H9 (cell line): Measurements from ENCODE around the gene ZNF837. TPM values are rescaled to one million over a fixed set of nuclear protein-coding genes. Genes with fewer than 3 reads are reported as not detected.

ENCODE experiments used
- DNase-seq: peaks from one replicate; pipeline ENCODE4 v3.0.0-alpha.2; 2017
- H2AFZ ChIP-seq: one replicate; pipeline ENCODE4 v1.6.1; 2013; ENCODE audit warnings: mild to moderate bottlenecking, low read length, control low read depth, moderate library complexity
- H2AK5ac ChIP-seq: 2 replicates; pipeline ENCODE4 v1.6.1; 2013; ENCODE audit warnings: low read length, control low read depth, mixed read lengths; ENCODE audit not compliant: insufficient read length
- H2BK120ac ChIP-seq: one replicate; pipeline ENCODE4 v1.6.1; 2013; ENCODE audit warnings: low read depth, mild to moderate bottlenecking, low read length, control low read depth, inconsistent platforms; ENCODE audit not compliant: poor library complexity, severe bottlenecking
- H2BK12ac ChIP-seq: 2 replicates; pipeline ENCODE4 v1.6.1; 2013; ENCODE audit warnings: low read length, control low read depth, mixed read lengths, low read depth; ENCODE audit not compliant: insufficient read length
- H2BK15ac ChIP-seq: 2 replicates; pipeline ENCODE4 v1.6.1; 2013; ENCODE audit warnings: low read depth, low read length, control low read depth
- H2BK20ac ChIP-seq: one replicate; pipeline ENCODE4 v1.6.1; 2013; ENCODE audit warnings: low read depth, mild to moderate bottlenecking, low read length, control low read depth, inconsistent platforms; ENCODE audit not compliant: poor library complexity, severe bottlenecking
- H2BK5ac ChIP-seq: 2 replicates; pipeline ENCODE4 v1.6.1; 2013; ENCODE audit warnings: low read length, control low read depth, mixed read lengths; ENCODE audit not compliant: insufficient read length
- H3K14ac ChIP-seq: 2 replicates; pipeline ENCODE4 v1.6.1; 2013; ENCODE audit warnings: low read length, control low read depth; ENCODE audit not compliant: insufficient read depth
- H3K18ac ChIP-seq: 2 replicates; pipeline ENCODE4 v1.6.1; 2013; ENCODE audit warnings: low read depth, mild to moderate bottlenecking, mixed read lengths, low read length, control low read depth; ENCODE audit not compliant: insufficient read length
- H3K23ac ChIP-seq: 2 replicates; pipeline ENCODE4 v1.6.1; 2013; ENCODE audit warnings: low read length, control low read depth, mixed read lengths, low read depth; ENCODE audit not compliant: insufficient read length
- H3K23me2 ChIP-seq: 2 replicates; pipeline ENCODE4 v1.6.1; 2013; ENCODE audit warnings: low read depth, mild to moderate bottlenecking, mixed read lengths, low read length, control low read depth; ENCODE audit not compliant: insufficient read length, poor library complexity, severe bottlenecking
- H3K27ac ChIP-seq: 2 replicates; pipeline ENCODE4 v1.5.1; 2013; ENCODE audit warnings: low read length, control low read depth, mixed read lengths, low read depth; ENCODE audit not compliant: insufficient read length
- H3K27me3 ChIP-seq: 2 replicates; pipeline ENCODE4 v1.6.1; 2013; ENCODE audit warnings: low read length, control low read depth, inconsistent platforms; ENCODE audit not compliant: insufficient read depth
- H3K4ac ChIP-seq: 2 replicates; pipeline ENCODE4 v1.6.1; 2013; ENCODE audit warnings: low read depth, mild to moderate bottlenecking, control low read depth, inconsistent platforms, low read length, moderate library complexity
- H3K4me1 ChIP-seq: 2 replicates; pipeline ENCODE4 v1.6.1; 2013; ENCODE audit warnings: low read length, control low read depth, inconsistent platforms; ENCODE audit not compliant: insufficient read depth
- H3K4me2 ChIP-seq: 2 replicates; pipeline ENCODE4 v1.6.1; 2013; ENCODE audit warnings: low read length, control low read depth, mixed read lengths; ENCODE audit not compliant: insufficient read length, insufficient read depth
- H3K56ac ChIP-seq: 2 replicates; pipeline ENCODE4 v1.6.1; 2013; ENCODE audit warnings: low read depth, mild to moderate bottlenecking, mixed read lengths, low read length, control low read depth; ENCODE audit not compliant: insufficient read length
- H3K79me1 ChIP-seq: 2 replicates; pipeline ENCODE4 v1.6.1; 2013; ENCODE audit warnings: low read depth, mild to moderate bottlenecking, moderate library complexity, low read length, control low read depth, inconsistent platforms; ENCODE audit not compliant: insufficient read depth, poor library complexity, severe bottlenecking
- H3K79me2 ChIP-seq: 2 replicates; pipeline ENCODE4 v1.6.1; 2013; ENCODE audit warnings: low read length, control low read depth, inconsistent platforms; ENCODE audit not compliant: insufficient read depth
- H3K9ac ChIP-seq: 2 replicates; pipeline ENCODE4 v1.6.1; 2013; ENCODE audit warnings: low read length, control low read depth, mixed read lengths; ENCODE audit not compliant: insufficient read length; ENCODE audit errors: extremely low read depth
- H3K9me3 ChIP-seq: one replicate; pipeline ENCODE4 v1.6.1; 2013; ENCODE audit warnings: low read depth, low read length, inconsistent platforms; ENCODE audit not compliant: control insufficient read depth
- H3T11ph ChIP-seq: one replicate; pipeline ENCODE4 v1.6.1; 2013; ENCODE audit warnings: mild to moderate bottlenecking, low read length, control low read depth, inconsistent platforms
- H4K20me1 ChIP-seq: one replicate; pipeline ENCODE4 v1.6.1; 2013; ENCODE audit not compliant: control insufficient read depth, insufficient read length, insufficient read depth
- H4K5ac ChIP-seq: 2 replicates; pipeline ENCODE4 v1.6.1; 2013; ENCODE audit warnings: low read depth, mild to moderate bottlenecking, mixed read lengths, low read length, control low read depth; ENCODE audit not compliant: insufficient read length
- H4K8ac ChIP-seq: replicated peaks from 2 replicates; pipeline ENCODE4 v1.6.1; 2013; ENCODE audit warnings: low read length, control low read depth, mixed read lengths, low read depth; ENCODE audit not compliant: insufficient read length
- H4K91ac ChIP-seq: 2 replicates; pipeline ENCODE4 v1.6.1; 2013; ENCODE audit warnings: low read depth, mild to moderate bottlenecking, moderate library complexity, mixed read lengths, low read length, control low read depth; ENCODE audit not compliant: insufficient read length
- H3K27ac Mint-ChIP-seq, 3 experiments: 2 replicates in 2 of 3; 3 replicates in 1 of 3; pipeline ENCODE4 v1.8.0; 2020 to 2021; ENCODE audit warnings: mixed read lengths in 3 of 3, mild to moderate bottlenecking in 1 of 3, moderate library complexity in 1 of 3
- H3K27me3 Mint-ChIP-seq: 2 replicates; pipeline ENCODE4 v1.8.0; 2021; ENCODE audit warnings: low read depth, mild to moderate bottlenecking, moderate library complexity, mixed read lengths
- H3K36me3 Mint-ChIP-seq, 3 experiments: 2 replicates in 2 of 3; 3 replicates in 1 of 3; pipeline ENCODE4 v1.8.0; 2020 to 2021; ENCODE audit warnings: low read depth in 3 of 3, mixed read lengths in 3 of 3; ENCODE audit not compliant: insufficient read depth in 1 of 3
- H3K4me1 Mint-ChIP-seq, 2 experiments: 2 replicates each; pipeline ENCODE4 v1.8.0; 2020; ENCODE audit warnings: mixed read lengths in 2 of 2
- H3K4me3 Mint-ChIP-seq, 2 experiments: 2 replicates in 1 of 2; 3 replicates in 1 of 2; pipeline ENCODE4 v1.8.0; 2020 to 2021; ENCODE audit warnings: mild to moderate bottlenecking in 2 of 2, mixed read lengths in 2 of 2, moderate library complexity in 1 of 2
- H3K9me3 Mint-ChIP-seq, 2 experiments: 2 replicates in 1 of 2; 3 replicates in 1 of 2; pipeline ENCODE4 v1.8.0; 2020; ENCODE audit warnings: mild to moderate bottlenecking in 2 of 2, mixed read lengths in 2 of 2, moderate library complexity in 1 of 2
- WGBS: extraction: QIAGEN DNeasy Blood & Tissue Kit; methylation state at CpG from one replicate; pipeline ENCODE4 v1.1.7; 2013; ENCODE audit warnings: missing lambda C conversion rate, low lambda C conversion rate, mixed read lengths; ENCODE audit not compliant: insufficient read length; ENCODE audit errors: extremely low coverage; 5-methylcytosine and 5-hydroxymethylcytosine counted together
- total RNA-seq: library from RNA; stranded (reverse); gene quantifications from 2 replicates; pipeline ENCODE4 v1.2.1, GENCODE V29; 2021
- TF ChIP-seq, protein P1 (sequence below): fragments of 200-600 bp; sonication (generic); conservative IDR thresholded peaks from 3 replicates; pipeline ENCODE4 v1.8.0; 2021; ENCODE audit warnings: antibody characterized with exemption, mild to moderate bottlenecking

ZNF837 gene
- total RNA-seq, 1 experiment from 2014 or later, result 3.4 TPM

DNA sequence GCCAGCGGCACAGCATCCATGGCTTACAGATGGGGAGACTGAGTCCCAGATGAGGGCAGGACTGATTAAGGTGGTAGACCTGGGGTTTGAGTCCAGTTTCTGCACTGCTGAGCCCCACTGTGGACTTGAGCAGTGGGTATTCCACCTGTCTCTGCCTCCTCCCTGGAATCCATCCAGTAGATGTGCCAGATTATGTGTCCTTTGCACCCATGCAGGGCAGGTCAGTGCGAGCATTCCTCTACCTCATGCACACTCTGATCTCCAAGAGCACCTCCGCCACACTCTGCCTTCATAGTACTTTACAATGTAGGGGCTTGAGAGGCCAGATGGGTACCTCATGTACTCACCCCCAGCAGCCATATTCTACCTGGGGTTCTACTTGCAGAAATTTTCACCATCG, 44.0 kb downstream of the ZNF837 start:
- no peak overlapping the region for H3K27ac ChIP-seq
- H3K36me3 Mint-ChIP-seq, result peaks cover 14 to 34% (median 24%) of the 10 kb centered on the region in 3 experiments; a peak in 6 of 7 replicates
- no peaks in the 10 kb centered on the region for H3K4me1 ChIP-seq
- TF ChIP-seq, protein P1, sequence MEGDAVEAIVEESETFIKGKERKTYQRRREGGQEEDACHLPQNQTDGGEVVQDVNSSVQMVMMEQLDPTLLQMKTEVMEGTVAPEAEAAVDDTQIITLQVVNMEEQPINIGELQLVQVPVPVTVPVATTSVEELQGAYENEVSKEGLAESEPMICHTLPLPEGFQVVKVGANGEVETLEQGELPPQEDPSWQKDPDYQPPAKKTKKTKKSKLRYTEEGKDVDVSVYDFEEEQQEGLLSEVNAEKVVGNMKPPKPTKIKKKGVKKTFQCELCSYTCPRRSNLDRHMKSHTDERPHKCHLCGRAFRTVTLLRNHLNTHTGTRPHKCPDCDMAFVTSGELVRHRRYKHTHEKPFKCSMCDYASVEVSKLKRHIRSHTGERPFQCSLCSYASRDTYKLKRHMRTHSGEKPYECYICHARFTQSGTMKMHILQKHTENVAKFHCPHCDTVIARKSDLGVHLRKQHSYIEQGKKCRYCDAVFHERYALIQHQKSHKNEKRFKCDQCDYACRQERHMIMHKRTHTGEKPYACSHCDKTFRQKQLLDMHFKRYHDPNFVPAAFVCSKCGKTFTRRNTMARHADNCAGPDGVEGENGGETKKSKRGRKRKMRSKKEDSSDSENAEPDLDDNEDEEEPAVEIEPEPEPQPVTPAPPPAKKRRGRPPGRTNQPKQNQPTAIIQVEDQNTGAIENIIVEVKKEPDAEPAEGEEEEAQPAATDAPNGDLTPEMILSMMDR, result no peak
- H3K9me3 Mint-ChIP-seq, result no peaks in the 10 kb centered on the region; a peak in 1 of 5 replicates
- no peak overlapping the region for H2BK15ac ChIP-seq
- no peak overlapping the region for H3K14ac ChIP-seq
- H3K4ac ChIP-seq, result no peak overlapping the region
- no peak overlapping the region for H2BK20ac ChIP-seq
- no peak overlapping the region for H2AFZ ChIP-seq
- H3K23ac ChIP-seq, result no peak overlapping the region
- no peaks in the 10 kb centered on the region for H3K23me2 ChIP-seq
- no peak overlapping the region for H4K5ac ChIP-seq
- no peak overlapping the region for H3K18ac ChIP-seq
- H2BK12ac ChIP-seq, result no peak overlapping the region
- no peak overlapping the region for H2BK120ac ChIP-seq
- no peaks in the 10 kb centered on the region for H3K9me3 ChIP-seq
- H4K8ac ChIP-seq, result no peak overlapping the region
- H3T11ph ChIP-seq, result no peak overlapping the region
- H3K4me1 Mint-ChIP-seq, result no peaks in the 10 kb centered on the region
- no peak overlapping the region for H3K4me2 ChIP-seq
- H4K91ac ChIP-seq, result no peak overlapping the region
- DNase-seq, result no peak
- no peaks in the 10 kb centered on the region for H3K79me2 ChIP-seq
- no peaks in the 10 kb centered on the region for H4K20me1 ChIP-seq
- H3K4me3 Mint-ChIP-seq, result no peak overlapping the region
- no peak overlapping the region for H3K9ac ChIP-seq
- no peak overlapping the region for H3K56ac ChIP-seq
- H2AK5ac ChIP-seq, result no peak overlapping the region
- H2BK5ac ChIP-seq, result no peak overlapping the region
- no peak overlapping the region for H3K27ac Mint-ChIP-seq
- no peaks in the 10 kb centered on the region for H3K79me1 ChIP-seq
- WGBS, result no CpG with 5 or more reads among the region's 4 CpGs
- no peaks in the 10 kb centered on the region for H3K27me3 ChIP-seq
- no peaks in the 10 kb centered on the region for H3K27me3 Mint-ChIP-seq
